Skeletal muscle tissue (tissue), 4 donors: ENCODE data around the gene CNTLN. TPM values are rescaled to one million over a fixed set of nuclear protein-coding genes. Genes with fewer than 3 reads are reported as not detected.

ENCODE experiments used
- H3K27ac ChIP-seq: one replicate; pipeline ENCODE4 v1.7.0; 2013; ENCODE audit warnings: mild to moderate bottlenecking, low read depth, low read length, inconsistent platforms
- H3K27me3 ChIP-seq, 3 donors: one replicate each; pipeline ENCODE4 v1.7.0; 2013; ENCODE audit warnings: low read length in 3 of 3; ENCODE audit not compliant: control insufficient read depth in 3 of 3, insufficient read depth in 3 of 3
- H3K36me3 ChIP-seq, 3 donors: one replicate each; pipeline ENCODE4 v1.7.0; 2013; ENCODE audit warnings: low read length in 3 of 3; ENCODE audit not compliant: control insufficient read depth in 3 of 3, insufficient read depth in 3 of 3
- H3K4me1 ChIP-seq, 3 donors: one replicate each; pipeline ENCODE4 v1.7.0; 2013; ENCODE audit warnings: low read length in 3 of 3, mild to moderate bottlenecking in 3 of 3; ENCODE audit not compliant: control insufficient read depth in 3 of 3, insufficient read depth in 3 of 3
- H3K4me3 ChIP-seq, 3 donors: one replicate each; pipeline ENCODE4 v1.7.0; 2013; ENCODE audit warnings: low read length in 3 of 3
- H3K9ac ChIP-seq, 3 donors: one replicate each; pipeline ENCODE4 v1.7.0; 2013; ENCODE audit warnings: low read length in 3 of 3, mild to moderate bottlenecking in 3 of 3, moderate library complexity in 2 of 3, low read depth in 1 of 3
- H3K9me3 ChIP-seq, 3 donors: one replicate each; pipeline ENCODE4 v1.7.0; 2013; ENCODE audit warnings: low read length in 3 of 3; ENCODE audit not compliant: control insufficient read depth in 3 of 3
- total RNA-seq: library from RNA; depleted of rRNA; stranded (reverse); fragments of >200 nt; gene quantifications from one replicate; pipeline ENCODE4 v1.2.3, GENCODE V29; 2014
- donor health status: Osteomylitis.

The CNTLN gene, protein sequence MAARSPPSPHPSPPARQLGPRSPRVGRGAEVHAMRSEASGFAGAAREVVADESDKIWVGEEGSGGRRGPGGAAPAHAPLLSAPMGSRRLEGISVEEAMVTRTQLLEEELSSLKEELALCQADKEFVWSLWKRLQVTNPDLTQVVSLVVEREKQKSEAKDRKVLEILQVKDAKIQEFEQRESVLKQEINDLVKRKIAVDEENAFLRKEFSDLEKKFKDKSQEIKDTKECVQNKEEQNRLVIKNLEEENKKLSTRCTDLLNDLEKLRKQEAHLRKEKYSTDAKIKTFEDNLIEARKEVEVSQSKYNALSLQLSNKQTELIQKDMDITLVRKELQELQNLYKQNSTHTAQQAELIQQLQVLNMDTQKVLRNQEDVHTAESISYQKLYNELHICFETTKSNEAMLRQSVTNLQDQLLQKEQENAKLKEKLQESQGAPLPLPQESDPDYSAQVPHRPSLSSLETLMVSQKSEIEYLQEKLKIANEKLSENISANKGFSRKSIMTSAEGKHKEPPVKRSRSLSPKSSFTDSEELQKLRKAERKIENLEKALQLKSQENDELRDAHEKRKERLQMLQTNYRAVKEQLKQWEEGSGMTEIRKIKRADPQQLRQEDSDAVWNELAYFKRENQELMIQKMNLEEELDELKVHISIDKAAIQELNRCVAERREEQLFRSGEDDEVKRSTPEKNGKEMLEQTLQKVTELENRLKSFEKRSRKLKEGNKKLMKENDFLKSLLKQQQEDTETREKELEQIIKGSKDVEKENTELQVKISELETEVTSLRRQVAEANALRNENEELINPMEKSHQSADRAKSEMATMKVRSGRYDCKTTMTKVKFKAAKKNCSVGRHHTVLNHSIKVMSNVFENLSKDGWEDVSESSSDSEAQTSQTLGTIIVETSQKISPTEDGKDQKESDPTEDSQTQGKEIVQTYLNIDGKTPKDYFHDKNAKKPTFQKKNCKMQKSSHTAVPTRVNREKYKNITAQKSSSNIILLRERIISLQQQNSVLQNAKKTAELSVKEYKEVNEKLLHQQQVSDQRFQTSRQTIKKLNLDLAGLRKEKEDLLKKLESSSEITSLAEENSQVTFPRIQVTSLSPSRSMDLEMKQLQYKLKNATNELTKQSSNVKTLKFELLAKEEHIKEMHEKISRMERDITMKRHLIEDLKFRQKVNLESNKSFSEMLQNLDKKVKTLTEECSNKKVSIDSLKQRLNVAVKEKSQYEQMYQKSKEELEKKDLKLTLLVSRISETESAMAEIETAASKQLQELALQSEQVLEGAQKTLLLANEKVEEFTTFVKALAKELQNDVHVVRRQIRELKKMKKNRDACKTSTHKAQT (N-terminal part only)
- 9.4 TPM for total RNA-seq

DNA sequence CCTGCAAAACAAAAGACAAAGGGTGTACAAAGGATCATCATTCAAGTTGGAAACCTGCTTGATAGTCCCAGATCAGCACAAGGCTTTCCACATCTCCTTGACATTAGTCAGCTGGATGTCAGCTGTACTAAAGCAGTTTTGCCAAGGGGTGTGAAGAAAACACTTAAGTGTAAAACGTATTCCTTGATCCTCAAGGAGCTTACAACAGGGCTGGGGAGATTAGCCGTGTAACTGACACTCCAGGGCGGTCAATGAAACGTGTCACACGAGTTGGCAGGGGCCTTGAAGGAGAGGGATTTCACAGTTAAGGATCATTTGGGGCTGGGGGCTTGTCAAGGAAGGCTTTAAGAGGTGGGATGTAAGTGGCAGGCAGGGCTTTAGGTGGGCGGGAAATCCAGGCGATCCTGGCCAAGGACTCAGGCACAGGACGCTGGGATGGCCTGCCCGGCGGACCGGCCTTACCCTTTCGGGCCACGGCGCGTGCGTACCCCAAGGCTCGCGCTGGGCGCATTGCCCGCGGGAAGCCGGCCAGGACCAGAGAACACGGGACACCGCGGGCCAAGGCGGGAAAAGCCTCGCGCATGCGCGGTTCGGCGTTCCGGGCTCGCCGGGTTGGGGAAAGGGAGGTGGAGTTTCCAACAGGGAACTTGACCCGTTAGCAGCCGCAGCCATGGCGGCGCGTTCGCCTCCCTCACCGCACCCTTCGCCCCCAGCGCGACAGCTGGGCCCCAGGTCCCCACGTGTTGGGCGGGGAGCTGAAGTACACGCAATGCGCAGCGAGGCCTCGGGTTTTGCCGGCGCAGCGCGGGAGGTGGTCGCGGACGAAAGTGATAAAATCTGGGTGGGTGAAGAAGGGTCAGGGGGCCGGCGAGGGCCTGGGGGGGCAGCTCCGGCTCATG lies at the start of gene CNTLN:
Gene CNTLN, plus strand, starts transcription at position 645 of the 899 bp plus-strand sequence. Its CDS starts 26 bp downstream, at position 671.
- H3K27ac ChIP-seq = peak within 1 kb of the TSS; percentile 70
- no peaks in the 10 kb centered on the region for H3K36me3 ChIP-seq
- peaks cover 0 to 8% (median 8%) of the 10 kb centered on the region in 3 donors for H3K4me1 ChIP-seq
- peak within 1 kb of the TSS; percentile 79 to 82 (median 80) for H3K9ac ChIP-seq
- H3K9me3 ChIP-seq = no peaks in the 10 kb centered on the region
- H3K4me3 ChIP-seq = peak within 1 kb of the TSS; percentile 82 to 88 (median 86)
- no peaks in the 10 kb centered on the region for H3K27me3 ChIP-seq

DNA sequence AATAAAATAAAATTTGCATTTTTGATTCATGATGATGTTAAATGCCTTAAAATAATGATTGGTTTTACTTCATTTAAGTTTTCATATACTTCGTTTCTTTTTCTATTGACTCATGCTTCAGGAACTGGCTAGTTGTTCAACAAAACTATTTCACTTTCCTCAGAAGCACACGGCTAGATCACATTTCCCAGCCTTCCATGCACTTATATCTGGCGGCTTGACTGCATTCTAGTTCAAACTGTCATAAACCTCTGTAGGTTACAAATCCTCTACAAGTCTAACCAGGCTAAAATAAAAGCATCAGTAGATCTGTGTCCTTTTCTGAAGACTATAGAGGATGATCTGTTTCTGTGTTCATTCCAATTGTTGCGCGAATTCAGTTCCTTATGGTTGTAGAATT lies 46.3 kb upstream of the CNTLN start:
- Histone ChIP-seq H3K4me3 (no peak overlapping the region), H3K4me1 (no peaks in the 10 kb centered on the region), H3K9me3 (no peaks in the 10 kb centered on the region), H3K36me3 (no peaks in the 10 kb centered on the region), H3K9ac (no peak overlapping the region), H3K27me3 (no peaks in the 10 kb centered on the region), H3K27ac (no peak overlapping the region)

DNA sequence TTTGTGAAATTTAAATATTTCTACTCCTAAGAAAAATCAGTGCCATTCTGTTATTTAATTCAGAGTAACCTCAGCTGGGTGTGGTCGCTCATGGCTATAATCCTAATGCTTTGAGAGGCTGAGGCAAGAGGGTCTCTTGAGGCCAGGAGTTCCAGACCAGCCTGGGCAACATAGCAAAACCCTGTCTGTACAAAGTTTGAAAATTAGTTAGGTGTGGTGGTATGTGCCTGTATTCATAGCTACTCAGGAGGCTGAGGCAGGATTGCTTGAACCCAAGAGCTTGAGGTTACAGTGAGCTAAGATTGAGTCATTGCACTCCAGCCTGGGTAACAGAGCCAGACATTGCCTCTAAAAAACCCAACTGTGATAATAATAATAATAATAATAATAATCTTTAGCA lies 44.8 kb upstream of the CNTLN start:
- Histone ChIP-seq H3K4me1 (no peaks in the 10 kb centered on the region), H3K9ac (no peak overlapping the region), H3K27me3 (no peaks in the 10 kb centered on the region), H3K4me3 (no peak overlapping the region), H3K9me3 (no peaks in the 10 kb centered on the region), H3K36me3 (no peaks in the 10 kb centered on the region), H3K27ac (no peak overlapping the region)

DNA sequence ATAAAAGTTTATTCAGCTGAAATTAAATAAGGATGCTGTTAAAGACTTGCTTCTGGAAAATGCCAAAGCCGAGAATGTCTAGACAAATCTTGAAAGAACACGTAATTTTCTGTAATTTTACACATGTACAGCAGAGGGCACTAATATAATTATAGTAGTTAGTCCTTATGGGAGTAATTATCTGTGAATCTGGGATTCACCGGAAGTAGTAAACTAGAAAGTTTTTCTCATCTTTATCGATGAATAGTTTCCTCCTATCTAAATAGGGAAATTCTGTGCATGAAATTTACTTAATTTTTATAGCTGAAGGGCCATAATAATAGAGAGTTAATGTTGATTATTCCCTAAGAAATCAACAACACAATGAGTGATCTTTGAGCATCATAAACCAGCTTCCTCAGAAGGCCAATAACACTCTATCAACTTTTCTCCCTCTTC lies 18.4 kb upstream of the CNTLN start:
- Histone ChIP-seq H3K9ac (no peak overlapping the region), H3K9me3 (no peaks in the 10 kb centered on the region), H3K27me3 (no peaks in the 10 kb centered on the region), H3K4me1 (no peaks in the 10 kb centered on the region), H3K27ac (no peak overlapping the region), H3K36me3 (no peaks in the 10 kb centered on the region), H3K4me3 (no peak overlapping the region)

DNA sequence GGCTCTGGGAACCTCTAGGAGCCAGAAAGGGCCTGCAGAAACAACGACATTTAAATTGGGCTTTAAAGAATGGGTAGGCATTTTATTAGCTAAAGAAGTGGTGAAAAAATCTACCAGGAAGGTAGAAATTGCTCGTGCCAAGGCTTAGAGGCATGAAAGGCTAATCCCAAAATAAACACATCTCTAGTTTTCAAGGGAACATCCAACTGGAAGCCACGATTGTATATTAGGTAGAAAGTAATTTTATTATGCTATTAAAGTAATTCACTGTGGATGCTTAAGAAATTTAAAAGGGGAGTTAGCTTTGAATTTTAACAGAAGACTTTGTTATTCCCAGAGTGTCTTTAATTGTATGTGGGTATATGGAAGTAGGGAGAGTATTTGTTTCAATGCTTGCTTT lies 17.5 kb upstream of the CNTLN start:
- H3K36me3 ChIP-seq = no peaks in the 10 kb centered on the region
- no peak overlapping the region for H3K4me3 ChIP-seq
- H3K9me3 ChIP-seq = no peaks in the 10 kb centered on the region
- no peaks in the 10 kb centered on the region for H3K27me3 ChIP-seq
- H3K27ac ChIP-seq = no peak overlapping the region
- H3K9ac ChIP-seq = no peak overlapping the region
- no peaks in the 10 kb centered on the region for H3K4me1 ChIP-seq

DNA sequence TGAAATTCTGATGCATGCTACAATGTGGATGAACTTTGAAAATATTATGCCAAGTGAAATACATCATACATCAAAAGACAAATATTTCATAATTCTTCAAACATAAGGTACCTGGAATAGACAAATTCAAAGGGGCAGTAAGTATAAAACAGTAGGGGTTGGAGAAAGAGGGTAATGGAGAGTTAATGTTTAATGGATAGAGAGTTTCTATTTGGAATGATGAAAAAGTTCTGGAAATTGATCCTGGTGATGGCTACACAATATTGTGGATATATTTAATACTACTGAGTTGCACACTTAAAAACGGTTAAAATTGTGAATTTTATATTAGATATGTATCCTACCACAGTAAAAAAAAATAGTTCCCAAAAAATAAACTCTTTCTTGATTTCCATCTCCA lies 14.6 kb upstream of the CNTLN start:
- no peak overlapping the region for H3K27ac ChIP-seq
- H3K4me3 ChIP-seq = no peak overlapping the region
- no peaks in the 10 kb centered on the region for H3K36me3 ChIP-seq
- H3K4me1 ChIP-seq = no peaks in the 10 kb centered on the region
- H3K9ac ChIP-seq = no peak overlapping the region
- H3K27me3 ChIP-seq = no peaks in the 10 kb centered on the region
- H3K9me3 ChIP-seq = no peaks in the 10 kb centered on the region

DNA sequence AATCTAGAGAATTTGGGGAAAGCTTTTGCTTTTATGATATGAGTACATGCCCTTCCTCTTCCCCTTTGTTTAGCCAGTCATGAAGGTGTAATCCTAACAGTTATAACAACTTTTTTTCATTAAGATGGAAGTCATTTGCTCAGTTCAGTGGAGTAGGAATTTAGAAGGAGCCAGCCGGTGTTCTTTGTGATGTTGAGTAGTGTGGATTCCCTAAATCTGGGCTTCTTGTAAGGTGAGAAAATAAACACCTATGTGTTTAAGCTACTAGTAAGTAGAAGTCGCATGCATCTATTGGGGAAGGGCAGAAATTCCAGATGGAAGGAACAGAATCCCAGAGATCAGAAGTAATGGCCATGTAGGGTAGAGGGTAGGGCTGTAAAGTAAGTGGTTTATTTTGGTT lies 13.6 kb upstream of the CNTLN start:
- no peaks in the 10 kb centered on the region for H3K36me3 ChIP-seq
- no peak overlapping the region for H3K9ac ChIP-seq
- H3K4me1 ChIP-seq = no peaks in the 10 kb centered on the region
- H3K27me3 ChIP-seq = no peaks in the 10 kb centered on the region
- H3K4me3 ChIP-seq = no peak overlapping the region
- H3K27ac ChIP-seq = no peak overlapping the region
- H3K9me3 ChIP-seq = no peaks in the 10 kb centered on the region

DNA sequence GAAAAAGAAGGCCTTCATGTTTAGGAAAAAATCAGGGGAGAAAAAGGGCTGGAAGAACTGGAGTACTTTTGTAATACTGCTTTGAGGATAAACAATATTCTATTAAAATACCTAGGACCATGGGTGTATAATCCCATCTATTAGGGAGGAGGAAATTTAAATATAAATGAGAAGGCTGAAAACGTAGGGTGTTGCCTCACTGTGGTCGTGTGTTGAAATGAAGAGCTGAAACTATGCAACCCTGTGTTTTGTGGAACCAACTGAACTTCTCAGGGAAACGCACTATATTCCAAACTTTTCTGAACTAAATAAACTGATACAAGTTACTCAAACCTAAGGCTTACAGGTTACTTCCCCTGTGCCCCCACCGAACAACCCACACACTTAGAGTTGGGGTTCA lies 4.5 kb upstream of the CNTLN start:
- H3K4me3 ChIP-seq = no peak overlapping the region
- no peaks in the 10 kb centered on the region for H3K27me3 ChIP-seq
- H3K9ac ChIP-seq = no peak overlapping the region
- H3K4me1 ChIP-seq = peaks cover 0 to 8% (median 5%) of the 10 kb centered on the region in 3 donors
- no peak overlapping the region for H3K27ac ChIP-seq
- H3K9me3 ChIP-seq = no peaks in the 10 kb centered on the region
- H3K36me3 ChIP-seq = no peaks in the 10 kb centered on the region

DNA sequence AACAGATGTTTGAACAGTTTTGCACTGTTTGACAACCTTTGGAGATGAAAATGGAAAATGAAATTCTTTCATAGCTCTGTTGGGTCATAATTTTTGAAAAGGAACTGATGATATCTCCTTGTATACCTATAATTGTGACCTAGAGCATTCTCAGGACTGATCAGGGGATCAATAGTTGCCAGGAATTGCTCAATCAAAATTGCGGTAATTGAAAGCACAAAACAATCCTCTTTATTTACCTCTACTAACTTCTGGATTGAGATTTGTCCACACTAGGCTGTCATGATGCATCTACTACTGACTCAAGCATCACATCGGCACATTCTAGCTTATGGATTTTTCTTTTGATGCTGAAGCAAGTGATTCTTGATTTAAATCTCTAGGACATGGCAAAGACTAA lies 4.1 kb upstream of the CNTLN start:
- no peaks in the 10 kb centered on the region for H3K9me3 ChIP-seq
- peaks cover 0 to 8% (median 8%) of the 10 kb centered on the region in 3 donors for H3K4me1 ChIP-seq
- H3K36me3 ChIP-seq = no peaks in the 10 kb centered on the region
- H3K27me3 ChIP-seq = no peaks in the 10 kb centered on the region
- H3K4me3 ChIP-seq = no peak overlapping the region
- H3K27ac ChIP-seq = no peak overlapping the region
- no peak overlapping the region for H3K9ac ChIP-seq
